CD14-positive monocyte (primary cell): ENCODE measurements around the gene PLET1. TPM values are rescaled to one million over a fixed set of nuclear protein-coding genes. Genes with fewer than 3 reads are reported as not detected.

Experiments used
- DNase-seq, 3 donors: peaks; one replicate each; pipeline ENCODE4 v3.0.0-alpha.2; 2011 to 2022
- H2AFZ ChIP-seq: 2 replicates; pipeline ENCODE4 v1.6.0; 2012; ENCODE audit warnings: mild to moderate bottlenecking, low read depth, low read length, inconsistent platforms; ENCODE audit not compliant: insufficient read depth, poor library complexity, severe bottlenecking
- H3K27ac ChIP-seq, 2 donors: 1 replicate in 1 of 2; 2 replicates in 1 of 2; pipeline ENCODE4 v1.5.1; 2012 to 2013; ENCODE audit warnings: low read length in 2 of 2, control low read depth in 1 of 2, inconsistent platforms in 1 of 2, low read depth in 1 of 2, mild to moderate bottlenecking in 1 of 2
- H3K27me3 ChIP-seq, 2 donors: one replicate each; pipeline versions ENCODE4 v1.6.0 to v1.6.1; 2011 to 2013; ENCODE audit warnings: low read length in 2 of 2; ENCODE audit not compliant: control insufficient read depth in 2 of 2, insufficient read depth in 2 of 2
- H3K36me3 ChIP-seq, 2 donors: replicated peaks in 1 of 2; 1 replicate in 1 of 2; 2 replicates in 1 of 2; pipeline versions ENCODE4 v1.5.1 to v1.6.1; 2012 to 2013; ENCODE audit warnings: low read length in 2 of 2, control low read depth in 1 of 2, inconsistent platforms in 1 of 2, mild to moderate bottlenecking in 1 of 2; ENCODE audit not compliant: insufficient read depth in 2 of 2, control insufficient read depth in 1 of 2
- H3K4me1 ChIP-seq, 2 donors: 1 replicate in 1 of 2; 2 replicates in 1 of 2; pipeline versions ENCODE4 v1.5.1 to v1.6.1; 2012 to 2013; ENCODE audit warnings: low read length in 2 of 2, control low read depth in 1 of 2, inconsistent platforms in 1 of 2, mild to moderate bottlenecking in 1 of 2, moderate library complexity in 1 of 2; ENCODE audit not compliant: insufficient read depth in 2 of 2, control insufficient read depth in 1 of 2
- H3K4me2 ChIP-seq: replicated peaks from 2 replicates; pipeline ENCODE3; 2012; ENCODE audit warnings: low read length, moderate library complexity, mild to moderate bottlenecking; ENCODE audit not compliant: poor library complexity, severe bottlenecking; ENCODE audit errors: extremely low read depth
- H3K4me3 ChIP-seq, 3 experiments: fragments of 200-600 bp in 1 of 3; sonication (generic) in 1 of 3; replicated peaks in 1 of 3; 1 replicate in 2 of 3; 2 replicates in 1 of 3; pipeline ENCODE4 v1.5.1; 2011 to 2013; ENCODE audit warnings: low read length in 3 of 3, mild to moderate bottlenecking in 3 of 3, control low read depth in 2 of 3, low read depth in 2 of 3, inconsistent platforms in 1 of 3, moderate library complexity in 1 of 3
- H3K79me2 ChIP-seq: 2 replicates; pipeline ENCODE4 v1.6.0; 2012; ENCODE audit warnings: mild to moderate bottlenecking, control low read depth, inconsistent platforms, low read length, moderate library complexity; ENCODE audit not compliant: insufficient read depth
- H3K9ac ChIP-seq: 2 replicates; pipeline ENCODE4 v1.6.0; 2017; ENCODE audit warnings: low read length, mild to moderate bottlenecking; ENCODE audit not compliant: insufficient read depth, poor library complexity, severe bottlenecking
- H3K9me3 ChIP-seq, 2 donors: replicated peaks in 1 of 2; 1 replicate in 1 of 2; 2 replicates in 1 of 2; pipeline versions ENCODE4 v1.5.1 to v1.6.1; 2012 to 2013; ENCODE audit warnings: low read length in 2 of 2, control low read depth in 1 of 2; ENCODE audit not compliant: control insufficient read depth in 1 of 2, insufficient read depth in 1 of 2
- H4K20me1 ChIP-seq: 2 replicates; pipeline ENCODE4 v1.6.0; 2012; ENCODE audit warnings: mild to moderate bottlenecking, low read length, control low read depth, moderate library complexity; ENCODE audit not compliant: insufficient read depth
- H3K27ac Mint-ChIP-seq, 7 donors: one replicate each; pipeline ENCODE4 v1.8.0; 2020; ENCODE audit warnings: mild to moderate bottlenecking in 7 of 7, mixed read lengths in 7 of 7, moderate library complexity in 6 of 7, inconsistent platforms in 2 of 7
- H3K27me3 Mint-ChIP-seq, 3 donors: one replicate each; pipeline ENCODE4 v1.8.0; 2021 to 2022; ENCODE audit warnings: low read depth in 3 of 3, mild to moderate bottlenecking in 3 of 3, mixed read lengths in 3 of 3, moderate library complexity in 3 of 3, inconsistent platforms in 1 of 3
- H3K36me3 Mint-ChIP-seq, 2 donors: one replicate each; pipeline ENCODE4 v1.8.0; 2020; ENCODE audit warnings: mixed read lengths in 2 of 2, inconsistent platforms in 1 of 2, mild to moderate bottlenecking in 1 of 2
- H3K4me1 Mint-ChIP-seq: one replicate; pipeline ENCODE4 v1.8.0; 2020; ENCODE audit warnings: mild to moderate bottlenecking, mixed read lengths
- H3K4me3 Mint-ChIP-seq, 2 donors: one replicate each; pipeline ENCODE4 v1.8.0; 2020; ENCODE audit warnings: mild to moderate bottlenecking in 2 of 2, mixed read lengths in 2 of 2, moderate library complexity in 1 of 2
- H3K9me3 Mint-ChIP-seq, 7 donors: one replicate each; pipeline ENCODE4 v1.8.0; 2020 to 2022; ENCODE audit warnings: mixed read lengths in 7 of 7, mild to moderate bottlenecking in 6 of 7, moderate library complexity in 6 of 7, inconsistent platforms in 2 of 7
- CTCF ChIP-seq: fragments of 200-600 bp; IDR thresholded peaks from one replicate; pipeline ENCODE4 v1.8.0; 2022; ENCODE audit warnings: antibody characterized with exemption, mild to moderate bottlenecking
- WGBS: methylation state at CpG from one replicate; pipeline ENCODE4 v1.1.5; 2013; ENCODE audit warnings: missing lambda C conversion rate; ENCODE audit not compliant: insufficient coverage; 5-methylcytosine and 5-hydroxymethylcytosine counted together
- intact Hi-C, 2 donors: fragments of 100-400 bp; cut with micrococcal nuclease; formaldehyde crosslinking; loops; one replicate each; pipeline versions ENCODE4 v1.15.0 to v1.15.1; 2023
- polyA plus RNA-seq, 3 donors: library from polyadenylated mRNA; depleted of rRNA in 1 of 3; unstranded in 2 of 3; stranded (reverse) in 1 of 3; fragments of 300-500 nt in 2 of 3; fragments of >200 nt in 1 of 3; fragmentation: Illumina TruSeq in 2 of 3; gene quantifications; 1 replicate in 2 of 3; 2 replicates in 1 of 3; pipeline ENCODE4 v1.2.3, GENCODE V29; 2012 to 2021

Gene PLET1
- polyA plus RNA-seq, 3 donors: not detected

GRCh38 chr11:112285841-112286311 lies 25.2 kb upstream of the PLET1 start:
- intact Hi-C loops: loop anchor here (5.0 to 10.0 kb wide), 4 partner anchors 171 to 999 kb away; partner anchors contain the start of genes SDHD (in 1 of the 2) and TIMM8B (in 1 of the 2)
- Mint-ChIP-seq H3K27ac (no peak overlapping the region), H3K36me3 (no peaks in the 10 kb centered on the region), H3K4me3 (no peak overlapping the region), H3K4me1 (peaks cover 40% of the 10 kb centered on the region), H3K27me3 (peaks cover 2 to 5% (median 3%) of the 10 kb centered on the region in 3 donors), H3K9me3 (peaks cover 0 to 2% (median 0%) of the 10 kb centered on the region in 7 donors)
- WGBS: 81% methylated on average over 4 of the region's 6 CpGs
- H4K20me1 ChIP-seq: no peaks in the 10 kb centered on the region
- no peaks in the 10 kb centered on the region for H3K36me3 ChIP-seq
- DNase-seq: no peak
- no peaks in the 10 kb centered on the region for H3K9me3 ChIP-seq
- no peak overlapping the region for H3K4me3 ChIP-seq
- H3K4me2 ChIP-seq: no peak overlapping the region
- no peaks in the 10 kb centered on the region for H3K27me3 ChIP-seq
- no peak overlapping the region for H3K27ac ChIP-seq
- H2AFZ ChIP-seq: no peak overlapping the region
- H3K79me2 ChIP-seq: no peaks in the 10 kb centered on the region
- H3K9ac ChIP-seq: no peak overlapping the region
- no peak for TF ChIP-seq CTCF
- peaks cover 22 to 34% of the 10 kb centered on the region in 2 donors for H3K4me1 ChIP-seq

- Histone ChIP-seq H3K4me1 (peaks cover 13 to 21% of the 10 kb centered on the region in 2 donors), H3K79me2 (no peaks in the 10 kb centered on the region), H3K4me2 (peak overlapping the region; percentile 12), H3K9me3 (no peaks in the 10 kb centered on the region), H3K9ac (no peak overlapping the region), H3K27ac (no peak overlapping the region), H2AFZ (peak overlapping the region; percentile 10), H3K4me3 (no peak overlapping the region), H3K27me3 (no peaks in the 10 kb centered on the region), H3K36me3 (no peaks in the 10 kb centered on the region), H4K20me1 (no peaks in the 10 kb centered on the region)
- peak overlapping the region; percentile 9 to 61 for H3K4me3 Mint-ChIP-seq
- H3K4me1 Mint-ChIP-seq: peaks cover 38% of the 10 kb centered on the region
- WGBS: 0% methylated on average over 4 of the region's 4 CpGs
- peaks cover 0 to 4% (median 0%) of the 10 kb centered on the region in 3 donors for H3K27me3 Mint-ChIP-seq
- H3K27ac Mint-ChIP-seq: peak overlapping the region in 3 of 7 donors; percentile 50 to 74 (median 52)
- DNase-seq: peak in 2 of 3 donors; percentile 12 to 42
- TF ChIP-seq CTCF: no peak
- intact Hi-C loops: loop anchor here (2.0 to 10.0 kb wide), 4 partner anchors 63 to 1003 kb away; partner anchors contain the start of genes SDHD (in 1 of the 2) and TIMM8B (in 1 of the 2)
- peaks cover 0 to 2% (median 0%) of the 10 kb centered on the region in 7 donors for H3K9me3 Mint-ChIP-seq
- no peaks in the 10 kb centered on the region for H3K36me3 Mint-ChIP-seq
Observed at GRCh38 chr11:112281726-112282125, 21.1 kb upstream of the PLET1 start.
